BJ (cell line): ENCODE data around the gene CDC45. TPM values are rescaled to one million over a fixed set of nuclear protein-coding genes. Genes with fewer than 3 reads are reported as not detected.

Experiments used
- CTCF ChIA-PET: fragments of 350-600 bp; formaldehyde crosslinking; extraction: SDS; loops from one replicate; lab custom pipeline; 2021; ENCODE audit warnings: antibody characterized with exemption, inconsistent platforms; lab: Yijun Ruan, JAX
- POLR2A ChIA-PET: fragments of 300-600 bp; sonication (Branson Sonifier 250); formaldehyde crosslinking; extraction: SDS; loops from one replicate; lab custom pipeline; 2021; ENCODE audit warnings: antibody characterized with exemption; lab: Charles Lee
- DNase-seq: peaks from one replicate; pipeline ENCODE4 v3.0.0-alpha.2; 2011; ENCODE audit warnings: low read depth
- H3K27me3 ChIP-seq: 2 replicates; pipeline ENCODE4 v1.6.0; 2011; ENCODE audit warnings: low read length; ENCODE audit not compliant: control insufficient read depth, insufficient read depth
- H3K36me3 ChIP-seq: 2 replicates; pipeline ENCODE4 v1.5.1; 2011; ENCODE audit warnings: low read length; ENCODE audit not compliant: control insufficient read depth, insufficient read depth
- H3K4me3 ChIP-seq: 2 replicates; pipeline ENCODE4 v1.5.1; 2011; ENCODE audit warnings: low read depth, mild to moderate bottlenecking, control low read depth, low read length
- CTCF ChIP-seq: IDR thresholded peaks from 2 replicates; pipeline ENCODE4 v1.5.1; 2011; ENCODE audit warnings: low read depth, mild to moderate bottlenecking, control low read depth, inconsistent platforms, low read length, moderate library complexity; ENCODE audit not compliant: insufficient read depth
- polyA plus RNA-seq: library from polyadenylated mRNA; depleted of rRNA; stranded (reverse); fragments of >200 nt; gene quantifications from 2 replicates; pipeline ENCODE4 v1.2.3, GENCODE V29; 2011; rRNA removed

CDC45 gene
- polyA plus RNA-seq, 1 experiment, result 13.8 TPM

GRCh38 chr22:19569976-19570375 is 90.3 kb downstream of the CDC45 start:
- H3K36me3 ChIP-seq, result no peaks in the 10 kb centered on the region
- no peak for DNase-seq
- no peaks in the 10 kb centered on the region for H3K27me3 ChIP-seq
- H3K4me3 ChIP-seq, result no peak overlapping the region
- TF ChIP-seq CTCF, result no peak
- ChIA-PET CTCF (interaction anchor here (1.2 kb wide), 1 partner anchor 14 kb away, joined by 3 read pairs; no protein-coding TSS in a partner anchor), POLR2A (no interaction called here)

Other genes starting within 250 kb of the CDC45 start
- gene CLTCL1, start 188.2 kb upstream of the CDC45 start, polyA plus RNA-seq, result 11.4 and 14.0 TPM in 2 replicates
- gene HIRA, start 48.2 kb upstream of the CDC45 start, polyA plus RNA-seq, result 13.6 and 17.1 TPM in 2 replicates
- gene MRPL40, start 47.4 kb upstream of the CDC45 start, polyA plus RNA-seq, result 35.5 and 43.5 TPM in 2 replicates
- gene C22orf39, start 32.2 kb upstream of the CDC45 start, polyA plus RNA-seq, result 14.9 and 16.3 TPM in 2 replicates
- gene UFD1, start 727 bp upstream of the CDC45 start, polyA plus RNA-seq, result 129 and 135 TPM in 2 replicates
- 0.05 TPM in 1 of 2 replicates, not detected in the other for gene CLDN5, start 44.5 kb downstream of the CDC45 start, polyA plus RNA-seq
- 21.0 and 38.8 TPM in 2 replicates for gene SEPTIN5, start 234.6 kb downstream of the CDC45 start, polyA plus RNA-seq
- gene GP1BB, start 243.6 kb downstream of the CDC45 start, polyA plus RNA-seq, result 1.3 and 4.2 TPM in 2 replicates